IPS-11a (cell line): ENCODE results near the gene EXOC7.
"Not testable (repeated sequence)": the region's sequence is repeated elsewhere in the genome, so short reads cannot be mapped to it uniquely, and the experiment has no call there.

Source experiments
- H3K4me3 ChIP-seq: one replicate; pipeline ENCODE4 v1.5.1; 2013; ENCODE audit warnings: low read depth, low read length, control low read depth

EXOC7 gene

GRCh38 chr17:76048711-76049110, 54.9 kb downstream of the EXOC7 start:
- no peak overlapping the region for H3K4me3 ChIP-seq

DNA sequence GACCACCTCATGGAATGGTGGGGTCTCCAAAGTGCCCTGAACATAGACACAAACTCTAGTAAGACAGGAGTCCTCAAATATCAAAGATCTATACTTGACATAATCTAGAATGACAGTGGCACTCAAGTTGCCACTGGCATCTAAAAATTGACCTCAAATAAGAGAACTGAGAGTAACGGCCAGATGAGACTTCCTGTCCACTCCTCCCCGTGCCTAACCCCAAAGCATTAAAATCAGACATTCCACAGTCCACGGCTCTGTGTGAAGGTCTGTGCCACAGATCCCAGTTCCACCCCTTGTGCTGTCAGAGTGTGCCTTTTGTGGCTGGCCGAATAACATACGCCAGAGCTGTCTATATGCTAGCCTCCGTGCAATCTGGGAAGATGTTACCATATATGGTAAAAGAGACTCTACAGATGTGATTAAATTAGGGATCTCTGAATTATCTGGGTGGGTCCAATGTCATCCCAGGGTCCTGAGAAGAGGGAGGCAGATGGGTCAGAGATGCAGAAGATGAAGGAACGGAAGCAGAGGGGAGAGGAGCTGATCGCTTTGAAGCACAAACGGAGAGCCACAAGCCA, 55.5 kb downstream of the EXOC7 start:
- H3K4me3 ChIP-seq, result no peak overlapping the region

GRCh38 chr17:76046064-76046463, 57.5 kb downstream of the EXOC7 start:
- H3K4me3 ChIP-seq, result no peak overlapping the region

DNA sequence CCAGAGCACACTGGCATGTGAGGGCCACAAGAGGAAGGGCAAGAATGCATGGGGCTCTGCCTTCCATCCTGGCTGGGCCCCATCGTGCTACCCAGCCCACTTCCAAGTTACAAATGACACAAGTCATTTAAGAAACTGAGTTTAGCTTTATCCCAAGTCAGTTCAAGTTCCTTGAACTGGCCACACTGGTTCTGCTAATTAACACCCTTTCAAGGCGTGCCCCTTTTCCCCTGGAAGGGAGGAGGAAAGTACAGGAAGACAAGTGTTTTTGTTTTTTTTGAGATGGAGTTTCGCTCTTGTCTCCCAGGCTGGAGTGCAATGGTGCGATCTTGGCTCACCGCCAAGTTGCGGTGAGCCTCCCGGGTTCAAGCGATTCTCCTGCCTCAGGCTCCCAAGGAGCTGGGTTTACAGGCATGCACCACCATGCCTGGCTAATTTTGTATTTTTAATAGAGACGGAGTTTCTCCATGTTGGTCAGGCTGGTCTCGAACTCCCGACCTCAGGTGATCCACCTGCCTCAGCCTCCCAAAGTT, 59.0 kb downstream of the EXOC7 start:
- H3K4me3 ChIP-seq, result not testable (repeated sequence)

DNA sequence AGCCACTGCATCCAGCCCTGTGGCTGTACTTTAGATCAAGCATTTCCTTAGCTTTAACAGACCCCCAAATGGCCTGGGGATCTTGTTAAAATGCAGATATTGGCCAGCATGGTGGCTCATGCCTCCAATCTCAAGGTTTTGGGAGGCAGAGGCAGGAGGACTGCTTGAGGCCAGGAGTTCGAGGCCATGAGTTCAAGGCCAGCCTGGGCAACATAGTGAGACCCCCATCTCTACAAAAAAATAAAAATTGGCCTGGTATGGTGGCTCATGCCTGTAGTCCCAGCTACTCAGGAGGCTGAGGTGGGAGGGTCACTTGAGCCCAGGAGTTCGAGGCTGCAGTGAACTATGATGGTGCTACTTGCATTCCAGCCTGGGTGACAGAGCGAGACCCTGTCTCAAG, 60.7 kb downstream of the EXOC7 start:
- not testable (repeated sequence) for H3K4me3 ChIP-seq

GRCh38 chr17:76040376-76040775, 63.2 kb downstream of the EXOC7 start:
- H3K4me3 ChIP-seq, result no peak overlapping the region

DNA sequence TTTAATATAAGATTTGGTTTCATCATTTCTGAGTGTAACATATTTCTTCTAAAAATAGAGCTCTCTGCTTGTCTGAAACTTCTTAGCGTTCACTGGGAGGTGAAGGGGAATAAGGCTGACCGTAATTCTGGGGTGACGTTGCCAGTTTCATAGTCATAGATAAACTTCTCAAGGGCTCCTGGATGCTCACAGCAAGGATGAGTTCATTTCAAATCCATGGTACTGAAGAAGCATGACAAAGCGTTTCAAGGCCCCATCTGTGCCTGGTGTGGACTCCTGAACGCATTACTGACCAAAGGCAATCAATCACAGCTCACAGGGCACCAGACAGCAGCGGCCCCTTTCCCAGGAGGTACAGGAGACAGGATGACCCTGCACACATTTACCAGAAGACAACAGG, 64.5 kb downstream of the EXOC7 start:
- no peak overlapping the region for H3K4me3 ChIP-seq

DNA sequence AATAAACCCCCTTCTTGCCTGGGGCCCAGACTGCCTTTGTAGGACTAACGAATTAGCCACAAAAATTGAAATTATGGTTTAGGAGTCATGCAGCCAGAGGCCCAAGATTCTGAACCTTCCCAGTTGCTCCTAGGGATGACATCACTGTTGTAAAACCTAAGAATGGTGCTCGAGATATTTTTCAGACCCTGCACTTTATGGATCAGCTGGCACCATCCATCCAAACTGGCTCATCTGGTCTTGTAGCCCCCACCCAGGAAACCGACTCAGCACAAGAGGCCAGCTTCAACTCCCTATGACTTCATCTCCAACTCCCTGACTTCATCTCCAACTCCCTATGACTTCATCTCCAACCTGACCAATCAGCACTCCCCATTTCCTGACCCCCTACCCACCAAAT, 65.5 kb downstream of the EXOC7 start:
- H3K4me3 ChIP-seq, result no peak overlapping the region

GRCh38 chr17:76036497-76037261, 66.9 kb downstream of the EXOC7 start:
- H3K4me3 ChIP-seq, result no peak overlapping the region

DNA sequence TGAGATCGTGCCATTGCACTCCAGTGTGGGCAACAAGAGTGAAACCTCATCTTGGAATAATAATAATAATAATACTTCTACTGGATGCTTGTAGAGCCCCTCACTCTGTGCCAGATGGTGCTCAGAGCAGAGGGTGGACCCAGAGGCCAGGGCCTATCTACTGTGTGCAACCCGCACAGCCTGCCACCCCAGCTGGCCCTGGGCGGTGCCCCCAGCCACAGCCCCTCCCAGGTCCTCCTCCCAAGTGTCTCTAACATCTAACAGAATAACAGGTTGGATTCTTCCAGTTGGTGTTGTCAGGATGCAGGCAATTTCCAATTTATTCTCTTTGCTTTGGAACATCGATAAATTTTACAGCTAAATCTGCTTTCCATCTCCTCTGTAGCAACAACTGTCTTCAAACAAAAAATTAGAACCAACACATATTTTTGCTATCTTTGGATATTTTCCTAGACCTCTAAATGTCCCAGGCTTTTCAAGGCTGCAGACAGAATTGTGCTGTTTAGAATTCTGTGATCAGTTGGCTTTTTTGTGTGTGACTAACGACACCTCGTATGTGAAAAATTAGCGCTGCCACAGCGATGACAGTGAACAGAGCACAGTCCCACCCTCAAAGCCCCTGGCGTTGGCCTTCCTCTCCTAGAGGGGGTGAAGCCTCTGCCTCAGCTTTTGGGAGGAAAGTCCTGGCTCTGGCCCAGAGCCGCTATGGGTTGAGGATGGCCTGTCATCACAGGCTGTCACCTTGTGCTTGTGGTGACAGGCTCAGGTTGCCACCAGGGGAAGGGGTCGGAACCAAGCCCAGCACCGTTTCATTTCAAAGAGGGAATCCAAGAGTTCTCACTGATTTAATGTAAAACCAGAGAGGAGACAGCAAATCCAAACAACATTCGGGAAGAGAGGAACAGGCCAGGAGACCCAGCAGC, 68.9 kb downstream of the EXOC7 start:
- no peak overlapping the region for H3K4me3 ChIP-seq

- no peak overlapping the region for H3K4me3 ChIP-seq
These were observed 70.4 kb downstream of the EXOC7 start for GRCh38 chr17:76033139-76033538.

- no peak overlapping the region for H3K4me3 ChIP-seq
These were observed 70.8 kb downstream of the EXOC7 start for GRCh38 chr17:76032780-76033108.

DNA sequence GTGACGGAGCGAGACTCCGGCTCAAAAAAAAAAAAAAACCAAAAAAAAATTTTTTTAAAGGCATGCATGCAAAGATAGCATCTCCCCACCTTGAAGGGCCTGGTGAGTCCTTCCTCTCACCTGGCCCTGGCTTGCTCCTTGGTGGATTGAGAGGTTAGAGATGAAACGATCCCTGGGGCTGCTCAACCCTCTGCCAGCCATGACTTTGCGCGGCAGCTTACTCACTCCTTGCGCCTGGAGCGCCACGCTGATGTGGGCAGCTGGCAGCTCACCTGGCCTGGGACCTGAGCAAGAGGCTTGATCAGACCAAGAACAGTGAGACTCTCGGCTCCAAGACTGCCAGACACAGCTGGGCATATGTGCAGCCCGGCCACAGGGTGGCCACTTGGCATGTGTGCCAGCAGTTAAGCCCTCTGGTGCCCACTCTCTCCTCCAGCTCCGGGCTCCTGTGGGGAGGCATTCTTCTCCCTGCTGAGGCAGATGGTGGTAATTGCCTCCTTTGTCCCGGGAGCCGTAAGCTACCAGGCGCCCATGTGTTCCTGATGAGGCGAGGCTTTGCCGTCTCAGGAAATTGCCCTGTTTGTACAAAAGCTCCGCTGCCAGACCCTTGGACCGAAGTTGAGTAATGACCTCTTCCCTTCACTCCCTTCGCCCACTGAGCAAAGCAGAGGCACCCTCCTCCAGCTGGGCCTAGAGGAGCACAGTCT, 71.4 kb downstream of the EXOC7 start:
- no peak overlapping the region for H3K4me3 ChIP-seq
